H1 (cell line): ENCODE results near the gene PPME1. TPM values are rescaled to one million over a fixed set of nuclear protein-coding genes. Genes with fewer than 3 reads are reported as not detected.

Experiments used
- CTCF ChIA-PET: fragments of 300-600 bp; sonication (Branson Sonifier 250); formaldehyde crosslinking; loops from one replicate; lab custom pipeline; 2021; ENCODE audit not compliant: partially characterized antibody; lab: Charles Lee
- POLR2A ChIA-PET: fragments of 300-600 bp; sonication (Branson Sonifier 250); formaldehyde crosslinking; loops from one replicate; lab custom pipeline; 2021; ENCODE audit warnings: inconsistent platforms; ENCODE audit not compliant: partially characterized antibody; lab: Charles Lee
- DNase-seq, 2 experiments: peaks; one replicate each; pipeline versions ENCODE4 v3.0.0 to v3.0.0-alpha.2; 2010 to 2022; ENCODE audit warnings: low spot score in 2 of 2, low read depth in 1 of 2, mixed read lengths in 1 of 2
- FAIRE-seq: peaks from 2 replicates; lab custom pipeline; 2011; peaks lifted over from hg19 to GRCh38; lab: Jason Lieb, UNC
- H2AFZ ChIP-seq: 2 replicates; pipeline ENCODE4 v1.8.1; 2012; ENCODE audit warnings: low read length, inconsistent platforms
- H2AK5ac ChIP-seq: 2 replicates; pipeline ENCODE4 v1.6.1; 2013; ENCODE audit warnings: low read depth, low read length
- H2BK120ac ChIP-seq: replicated peaks from 2 replicates; pipeline ENCODE3; 2013; ENCODE audit warnings: low read depth, low read length, inconsistent platforms
- H2BK12ac ChIP-seq: 2 replicates; pipeline ENCODE4 v1.6.1; 2013; ENCODE audit warnings: low read depth, low read length
- H2BK15ac ChIP-seq: 2 replicates; pipeline ENCODE4 v1.6.1; 2013; ENCODE audit warnings: low read length
- H2BK20ac ChIP-seq: 2 replicates; pipeline ENCODE4 v1.6.1; 2013; ENCODE audit warnings: low read length
- H2BK5ac ChIP-seq: 2 replicates; pipeline ENCODE4 v1.6.1; 2013; ENCODE audit warnings: low read depth, low read length
- H3K14ac ChIP-seq: 2 replicates; pipeline ENCODE4 v1.6.1; 2013; ENCODE audit warnings: inconsistent platforms; ENCODE audit not compliant: insufficient read length
- H3K18ac ChIP-seq: 2 replicates; pipeline ENCODE4 v1.6.1; 2013; ENCODE audit warnings: low read length; ENCODE audit errors: extremely low read depth
- H3K23ac ChIP-seq: 2 replicates; pipeline ENCODE4 v1.6.1; 2013; ENCODE audit warnings: inconsistent platforms; ENCODE audit not compliant: insufficient read length
- H3K23me2 ChIP-seq: 2 replicates; pipeline ENCODE4 v1.6.1; 2013; ENCODE audit warnings: low read depth, low read length
- H3K27ac ChIP-seq: 2 replicates; pipeline ENCODE4 v1.6.1; 2011; ENCODE audit warnings: low read depth, low read length, inconsistent platforms
- H3K27me3 ChIP-seq, 4 experiments: replicated peaks in 1 of 4; 1 replicate in 1 of 4; 2 replicates in 3 of 4; pipeline versions ENCODE4 v1.6.1 to v1.8.1; 2011 to 2013; ENCODE audit warnings: low read length in 3 of 4, mild to moderate bottlenecking in 3 of 4, inconsistent platforms in 2 of 4, mixed read lengths in 2 of 4, moderate library complexity in 1 of 4; ENCODE audit not compliant: control insufficient read depth in 3 of 4, insufficient read depth in 3 of 4; ENCODE audit errors: extremely low read depth in 1 of 4
- H3K36me3 ChIP-seq, 4 experiments: 2 replicates each; pipeline versions ENCODE4 v1.6.1 to v1.8.1; 2011 to 2013; ENCODE audit warnings: mild to moderate bottlenecking in 4 of 4, low read length in 3 of 4, moderate library complexity in 2 of 4, control low read depth in 1 of 4, inconsistent platforms in 1 of 4; ENCODE audit not compliant: insufficient read depth in 4 of 4, control insufficient read depth in 2 of 4
- H3K4ac ChIP-seq: replicated peaks from 2 replicates; pipeline ENCODE3; 2013; ENCODE audit warnings: low read length, low read depth, mixed read lengths, inconsistent platforms; ENCODE audit not compliant: insufficient read length
- H3K4me1 ChIP-seq, 4 experiments: replicated peaks in 1 of 4; 1 replicate in 1 of 4; 2 replicates in 3 of 4; pipeline versions ENCODE4 v1.6.1 to v1.8.1; 2011 to 2013; ENCODE audit warnings: low read length in 3 of 4, inconsistent platforms in 2 of 4, mixed read lengths in 1 of 4; ENCODE audit not compliant: insufficient read depth in 4 of 4, control insufficient read depth in 3 of 4
- H3K4me2 ChIP-seq, 2 experiments: 2 replicates each; pipeline versions ENCODE4 v1.6.1 to v1.8.1; 2011 to 2013; ENCODE audit warnings: low read depth in 2 of 2, low read length in 2 of 2, control low read depth in 1 of 2, inconsistent platforms in 1 of 2, mild to moderate bottlenecking in 1 of 2; ENCODE audit not compliant: insufficient read depth in 1 of 2
- H3K4me3 ChIP-seq, 4 experiments: fragments of 200-600, 300-600 bp in 1 of 4; sonication (generic), shearing (Covaris generic), sonication (Bioruptor Twin) in 1 of 4; 2 replicates each; pipeline versions ENCODE4 v1.5.1 to v1.8.1; 2011 to 2016; ENCODE audit warnings: low read length in 4 of 4, low read depth in 3 of 4, control low read depth in 2 of 4, inconsistent platforms in 2 of 4, mild to moderate bottlenecking in 2 of 4, mixed read lengths in 1 of 4, moderate library complexity in 1 of 4; ENCODE audit not compliant: insufficient read depth in 2 of 4; ENCODE audit errors: extremely low read depth in 1 of 4
- H3K56ac ChIP-seq: replicated peaks from 2 replicates; pipeline ENCODE3; 2013; ENCODE audit warnings: low read depth, mild to moderate bottlenecking, mixed read lengths, low read length, inconsistent platforms; ENCODE audit not compliant: insufficient read length
- H3K79me1 ChIP-seq: 2 replicates; pipeline ENCODE4 v1.6.1; 2013; ENCODE audit warnings: low read depth, low read length, control low read depth
- H3K79me2 ChIP-seq, 2 experiments: 2 replicates each; pipeline versions ENCODE4 v1.6.1 to v1.8.1; 2012 to 2013; ENCODE audit warnings: low read length in 2 of 2, mild to moderate bottlenecking in 2 of 2, inconsistent platforms in 1 of 2; ENCODE audit not compliant: insufficient read depth in 2 of 2, control insufficient read depth in 1 of 2
- H3K9ac ChIP-seq, 4 experiments: replicated peaks in 1 of 4; 1 replicate in 1 of 4; 2 replicates in 3 of 4; pipeline versions ENCODE4 v1.6.1 to v1.8.1; 2011 to 2013; ENCODE audit warnings: low read depth in 3 of 4, low read length in 3 of 4, control low read depth in 2 of 4, mild to moderate bottlenecking in 2 of 4, moderate library complexity in 2 of 4, inconsistent platforms in 1 of 4; ENCODE audit errors: extremely low read depth in 1 of 4
- H3K9me3 ChIP-seq, 2 experiments: 2 replicates each; pipeline versions ENCODE4 v1.6.1 to v1.8.1; 2012 to 2013; ENCODE audit warnings: mild to moderate bottlenecking in 2 of 2, moderate library complexity in 2 of 2, control low read depth in 1 of 2, inconsistent platforms in 1 of 2, low read depth in 1 of 2, low read length in 1 of 2, mixed read lengths in 1 of 2; ENCODE audit not compliant: insufficient read depth in 2 of 2
- H4K20me1 ChIP-seq, 2 experiments: replicated peaks in 1 of 2; 2 replicates each; pipeline versions ENCODE3 to v1.8.1; 2011 to 2013; ENCODE audit warnings: inconsistent platforms in 2 of 2, low read length in 2 of 2, mild to moderate bottlenecking in 1 of 2; ENCODE audit not compliant: insufficient read depth in 2 of 2, control insufficient read depth in 1 of 2
- H4K5ac ChIP-seq: 2 replicates; pipeline ENCODE4 v1.6.1; 2013; ENCODE audit warnings: low read length, low read depth, mixed read lengths, inconsistent platforms; ENCODE audit not compliant: insufficient read length
- H4K8ac ChIP-seq: 2 replicates; pipeline ENCODE4 v1.8.0; 2013; ENCODE audit warnings: mild to moderate bottlenecking, moderate library complexity, low read length, inconsistent platforms; ENCODE audit not compliant: insufficient read depth; ENCODE audit errors: extremely low read depth
- H4K91ac ChIP-seq: replicated peaks from 2 replicates; pipeline ENCODE3; 2013; ENCODE audit warnings: low read length, mixed read lengths, inconsistent platforms; ENCODE audit not compliant: insufficient read length
- BCL11A ChIP-seq, 2 experiments: IDR thresholded peaks; one replicate each; pipeline ENCODE4 v1.6.1; 2011; ENCODE audit warnings: low read depth in 2 of 2, low read length in 2 of 2, mild to moderate bottlenecking in 2 of 2
- CBX8 ChIP-seq: fragments of 300-800, 300-1000 bp; sonication (generic); IDR thresholded peaks from 2 replicates; pipeline ENCODE4 v1.7.1; 2016; ENCODE audit warnings: low read depth, low read length, borderline replicate concordance
- EGR1 ChIP-seq: IDR thresholded peaks from 2 replicates; pipeline ENCODE4 v1.6.1; 2011; ENCODE audit warnings: low read depth, low read length, borderline replicate concordance
- GTF2F1 ChIP-seq: IDR thresholded peaks from 2 replicates; pipeline ENCODE4 v1.6.1; 2012; ENCODE audit warnings: low read depth, low read length, improper control_type of control experiment, borderline replicate concordance
- JUN ChIP-seq: IDR thresholded peaks from 2 replicates; pipeline ENCODE4 v1.6.1; 2011; ENCODE audit warnings: low read depth, mild to moderate bottlenecking, improper control_type of control experiment, low read length
- KDM1A ChIP-seq: fragments of 200-600, 300-600 bp; sonication (generic); IDR thresholded peaks from 2 replicates; pipeline ENCODE4 v1.7.1; 2016; ENCODE audit warnings: mild to moderate bottlenecking, low read length, borderline replicate concordance
- POLR2AphosphoS5 ChIP-seq: IDR thresholded peaks from 2 replicates; pipeline ENCODE4 v1.6.1; 2011; ENCODE audit warnings: low read depth, low read length
- POU5F1 ChIP-seq: IDR thresholded peaks from 2 replicates; pipeline ENCODE4 v1.6.1; 2011; ENCODE audit warnings: low read depth, mild to moderate bottlenecking, low read length, moderate library complexity
- RAD21 ChIP-seq, 2 experiments: IDR thresholded peaks in 1 of 2; conservative IDR thresholded peaks in 1 of 2; 2 replicates each; pipeline ENCODE4 v1.6.1; 2011; ENCODE audit warnings: low read depth in 2 of 2, low read length in 2 of 2, improper control_type of control experiment in 1 of 2, inconsistent platforms in 1 of 2, mild to moderate bottlenecking in 1 of 2, moderate library complexity in 1 of 2
- RBBP5 ChIP-seq: IDR thresholded peaks from 2 replicates; pipeline ENCODE4 v1.7.1; 2012; ENCODE audit warnings: low read depth, mild to moderate bottlenecking, inconsistent platforms, low read length, moderate library complexity, borderline replicate concordance
- SIRT6 ChIP-seq: IDR thresholded peaks from one replicate; pipeline ENCODE4 v1.7.1; 2012; ENCODE audit warnings: low read length, inconsistent platforms
- SRF ChIP-seq: IDR thresholded peaks from 2 replicates; pipeline ENCODE4 v1.6.1; 2011; ENCODE audit warnings: mild to moderate bottlenecking, low read depth, low read length, moderate library complexity
- TAF1 ChIP-seq: IDR thresholded peaks from 2 replicates; pipeline ENCODE4 v1.6.1; 2011; ENCODE audit warnings: mild to moderate bottlenecking, low read depth, low read length
- TCF12 ChIP-seq: IDR thresholded peaks from 2 replicates; pipeline ENCODE4 v1.6.1; 2011; ENCODE audit warnings: low read depth, mild to moderate bottlenecking, low read length
- WGBS, 2 experiments: shearing (Covaris generic) in 1 of 2; methylation state at CpG; one replicate each; pipeline versions ENCODE4 v1.1.6 to v1.1.7; 2013 to 2015; ENCODE audit warnings: low lambda C conversion rate in 2 of 2, mixed read lengths in 2 of 2, inconsistent platforms in 1 of 2, low coverage in 1 of 2, missing lambda C conversion rate in 1 of 2; ENCODE audit not compliant: insufficient replicate concordance in 2 of 2, insufficient coverage in 1 of 2, insufficient read length in 1 of 2; ENCODE audit errors: extremely low coverage in 1 of 2, missing lambda C conversion rate in 1 of 2; 5-methylcytosine and 5-hydroxymethylcytosine counted together
- polyA plus RNA-seq, 7 experiments: library from polyadenylated mRNA; depleted of rRNA in 3 of 7; stranded (reverse) in 5 of 7; unstranded in 2 of 7; fragments of >200 nt in 5 of 7; fragments of 200-250 nt in 2 of 7; gene quantifications; 1 replicate in 5 of 7; 2 replicates in 1 of 7; 4 replicates in 1 of 7; pipeline versions ENCODE4 v1.2.1 to v1.2.3, GENCODE V29; 2011 to 2013; ENCODE audit warnings: missing spikeins in 2 of 7, mixed read lengths in 2 of 7
- total RNA-seq: library from RNA; stranded (reverse); fragmentation: NEBNext Ultra II Directional; extraction: Animal tissue kit (Norgen Biotek cat#: 25700); gene quantifications from 2 replicates; pipeline ENCODE4 v1.2.1, GENCODE V29; 2021

The PPME1 gene
- total and polyA plus RNA-seq, 2 of the 8 experiments (the other 6 are each of a cell fraction or from before 2014, with no cell fraction given), result 55.1 to 64.5 TPM

GRCh38 chr11:74257959-74258553, 87.0 kb downstream of the PPME1 start:
- H3K27me3 ChIP-seq, result no peaks in the 10 kb centered on the region
- no peak overlapping the region for H4K8ac ChIP-seq
- H3K9ac ChIP-seq, result no peak overlapping the region
- H4K20me1 ChIP-seq, result no peaks in the 10 kb centered on the region
- no peak for FAIRE-seq
- H3K56ac ChIP-seq, result no peak overlapping the region
- 78% methylated on average over 4 of the region's 4 CpGs; no CpG with 5 or more reads in 1 of the 2 experiments for WGBS, 2 experiments
- H3K4me1 ChIP-seq, result no peaks in the 10 kb centered on the region
- no peak overlapping the region for H3K27ac ChIP-seq
- no peaks in the 10 kb centered on the region for H3K23me2 ChIP-seq
- H2AK5ac ChIP-seq, result no peak overlapping the region
- H3K36me3 ChIP-seq, result peaks cover 0 to 12% (median 4%) of the 10 kb centered on the region in 4 experiments; a peak in 3 of 8 replicates
- no peak overlapping the region for H3K14ac ChIP-seq
- no peak overlapping the region for H4K91ac ChIP-seq
- no peak overlapping the region for H3K4ac ChIP-seq
- H3K79me1 ChIP-seq, result no peaks in the 10 kb centered on the region; the same call in 1 of the 2 replicates
- H3K9me3 ChIP-seq, result no peaks in the 10 kb centered on the region
- no peaks in the 10 kb centered on the region for H3K79me2 ChIP-seq
- H3K23ac ChIP-seq, result no peak overlapping the region
- H2BK5ac ChIP-seq, result no peak overlapping the region
- H2BK20ac ChIP-seq, result no peak overlapping the region
- CTCF ChIA-PET, result interaction anchor here (0.8 to 2.6 kb wide), 6 partner anchors 9 to 311 kb away, joined by 3 to 12 read pairs (median 4); no protein-coding TSS in a partner anchor
- no peak overlapping the region for H3K4me2 ChIP-seq
- TF ChIP-seq GTF2F1 (no peak), TCF12 (no peak), KDM1A (no peak), POU5F1 (no peak), RAD21 (IDR thresholded peaks at IDR 0.05 in 1 of 2, conservative IDR thresholded peaks at IDR 0.05 in 1 of 2; ENCODE audit: low read depth in 2 of 2, low read length in 2 of 2) (no peak), SIRT6 (no peak), CBX8 (no peak), SRF (no peak), EGR1 (no peak), TAF1 (no peak), RBBP5 (no peak), JUN (no peak), POLR2AphosphoS5 (no peak), BCL11A (IDR thresholded peaks at IDR 0.05; ENCODE audit: low read depth in 2 of 2, low read length in 2 of 2) (no peak)
- no peak overlapping the region for H2AFZ ChIP-seq
- no peak overlapping the region for H2BK15ac ChIP-seq
- H3K18ac ChIP-seq, result no peak overlapping the region
- H2BK120ac ChIP-seq, result no peak overlapping the region
- no peak overlapping the region for H3K4me3 ChIP-seq
- DNase-seq, result no peak
- H2BK12ac ChIP-seq, result no peak overlapping the region
- POLR2A ChIA-PET, result interaction anchor here (0.9 kb wide), 1 partner anchor 8 kb away, joined by 3 read pairs; no protein-coding TSS in a partner anchor
- H4K5ac ChIP-seq, result no peak overlapping the region
